Activated CD4-positive, alpha-beta T cell treated with anti-CD3 and anti-CD28 coated beads, Interleukin-2, amount 50 U/mL, for 24 hours (primary cell): ENCODE measurements around the gene YPEL5.
"Not testable (repeated sequence)": the region's sequence is repeated elsewhere in the genome, so short reads cannot be mapped to it uniquely, and the experiment has no call there.

Experiments used
- DNase-seq, 2 donors: peaks; one replicate each; pipeline ENCODE4 v3.0.0-alpha.2; 2020; ENCODE audit warnings: low read depth in 1 of 2, low spot score in 1 of 2

The YPEL5 gene

DNA sequence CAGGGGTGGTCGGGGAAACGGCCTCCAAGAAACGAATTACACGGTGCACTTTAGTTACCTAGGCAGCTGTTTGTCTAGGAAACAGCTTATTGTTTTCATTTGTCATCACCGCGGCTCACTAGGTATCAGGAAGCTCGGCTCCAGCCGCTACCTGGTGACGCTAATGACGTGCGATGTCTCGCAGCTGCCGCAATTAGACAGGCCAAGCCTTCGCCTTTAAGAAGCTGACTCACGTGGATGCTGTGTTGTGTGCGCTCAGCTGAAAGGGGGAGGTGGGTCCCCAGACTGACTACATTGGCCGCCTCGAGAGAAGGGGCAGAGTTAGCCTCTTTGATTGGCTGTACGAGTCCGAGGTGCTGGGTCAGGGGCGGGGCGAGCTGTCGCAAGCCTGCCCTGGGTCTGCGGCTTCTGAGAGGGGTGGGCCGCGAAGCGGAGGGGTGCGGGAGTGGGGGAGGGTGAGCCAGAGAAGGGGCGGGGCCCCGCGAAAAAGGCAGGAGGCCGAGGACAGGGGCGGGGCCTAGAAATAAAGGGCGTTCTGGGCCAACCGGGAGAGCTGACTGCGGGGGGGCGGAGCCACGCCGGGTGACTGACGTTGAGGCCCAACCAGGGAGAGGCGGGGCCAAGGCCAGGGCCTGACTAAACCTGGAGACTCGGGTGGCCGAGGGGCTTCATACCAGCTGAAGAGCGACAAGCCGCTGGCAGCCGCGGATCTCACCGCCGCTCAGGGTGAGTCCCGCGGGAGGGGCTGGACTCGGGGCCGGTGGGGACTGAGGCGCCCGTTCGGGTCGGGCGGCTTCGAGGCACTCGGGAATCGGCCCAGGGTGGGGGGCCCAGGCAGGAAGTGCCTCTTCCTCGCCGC lies at the start of gene YPEL5:
TSS of gene YPEL5 (plus strand) at position 671 of the 859 bp plus-strand sequence. CDS start 9,645 bp downstream, outside the sequence.
- peak; percentile 97 to 98 for DNase-seq

DNA sequence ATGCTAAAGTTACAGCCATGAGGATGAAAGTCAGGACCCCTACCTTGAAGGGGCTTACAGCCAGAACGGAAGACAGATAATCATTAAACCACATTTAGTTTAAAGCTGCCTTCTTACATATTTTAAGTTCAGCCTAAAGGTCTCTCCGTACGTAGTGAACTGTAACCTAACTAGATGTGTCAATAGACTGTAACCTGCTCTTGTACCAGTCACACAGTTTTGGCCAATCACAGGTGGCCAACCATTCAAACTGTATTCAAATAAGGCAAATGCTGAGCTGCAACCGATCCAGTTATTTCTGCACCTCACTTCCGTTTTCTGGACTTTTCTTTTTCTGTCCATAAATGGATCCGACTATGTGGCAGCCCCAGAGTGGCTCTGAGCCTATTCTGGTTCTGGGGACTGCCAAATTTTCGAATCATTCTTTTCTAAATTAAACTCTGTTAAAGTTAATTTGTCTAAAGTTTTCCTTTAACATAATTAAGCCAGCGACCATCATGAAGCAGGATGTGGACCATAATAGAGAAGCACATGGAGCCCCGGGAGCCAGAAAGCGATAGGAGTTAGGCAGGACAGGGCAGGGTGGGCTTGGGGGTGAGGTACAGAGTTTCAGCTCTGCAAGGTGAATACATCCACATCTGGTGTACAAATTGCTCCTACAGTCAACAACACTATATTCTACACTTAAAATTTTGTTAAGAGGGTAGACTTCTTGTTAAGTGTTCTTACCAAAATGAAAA lies 48.4 kb upstream of the YPEL5 start:
- no peak for DNase-seq

DNA sequence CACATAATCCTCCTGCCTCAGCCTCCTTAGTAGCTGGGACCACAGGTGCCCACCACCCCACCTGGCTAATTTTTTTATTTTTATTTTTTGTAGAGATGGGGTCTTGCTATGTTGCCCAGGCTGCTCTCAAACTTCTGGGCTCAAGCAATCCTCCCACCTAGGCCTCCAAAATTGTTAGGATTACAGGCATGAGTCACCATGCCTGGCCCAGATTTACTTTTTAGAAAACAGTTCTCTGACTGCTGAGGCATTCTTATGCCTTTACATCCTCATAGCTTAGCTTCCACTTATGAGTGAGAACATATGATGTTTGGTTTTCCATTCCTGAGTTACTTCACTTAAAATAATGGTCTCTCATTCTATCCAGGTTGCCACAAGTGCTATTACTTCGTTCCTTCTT lies 47.4 kb upstream of the YPEL5 start:
- DNase-seq, result not testable (repeated sequence)

DNA sequence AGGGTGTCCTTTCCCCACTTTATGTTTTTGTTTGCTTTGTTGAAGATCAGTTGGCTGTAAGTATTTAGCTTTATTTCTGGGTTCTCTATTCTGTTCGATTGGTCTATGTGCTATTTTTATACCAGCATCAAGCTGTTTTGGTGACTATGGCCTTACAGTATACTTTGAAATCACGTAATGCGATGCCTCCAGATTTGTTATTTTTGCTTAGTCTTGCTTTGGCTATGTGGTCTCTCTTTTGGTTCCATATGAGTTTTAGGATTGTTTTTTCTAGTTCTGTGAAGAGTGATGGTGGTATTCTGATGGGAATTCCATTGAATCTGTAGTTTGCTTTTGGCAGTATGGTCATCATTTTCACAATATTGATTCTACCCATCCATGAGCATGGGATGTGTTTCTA lies 46.1 kb upstream of the YPEL5 start:
- not testable (repeated sequence) for DNase-seq

- no peak for DNase-seq
These were observed 42.5 kb upstream of the YPEL5 start for GRCh38 chr2:30104307-30104706.

DNA sequence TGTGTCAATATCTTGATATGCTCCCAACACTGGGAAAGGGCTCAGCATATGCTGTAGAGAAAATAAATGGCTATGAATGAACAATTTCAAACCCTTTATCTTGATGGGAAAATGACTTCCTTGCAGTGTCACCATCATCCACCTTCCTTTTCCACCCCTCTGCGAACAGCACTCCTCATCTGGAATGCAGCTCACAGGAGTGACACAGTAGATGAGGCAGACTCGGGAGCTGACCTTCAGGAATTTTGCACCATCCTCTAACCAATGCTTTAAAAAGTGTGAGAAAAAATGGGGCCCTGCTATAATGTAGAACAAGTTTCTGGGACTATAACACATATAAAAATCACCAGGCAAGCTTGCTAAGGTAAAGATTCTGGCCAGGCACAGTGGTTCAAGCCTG lies 41.3 kb upstream of the YPEL5 start:
- DNase-seq, result no peak

- no peak for DNase-seq
These were observed 40.3 kb upstream of the YPEL5 start for GRCh38 chr2:30106543-30106942.

DNA sequence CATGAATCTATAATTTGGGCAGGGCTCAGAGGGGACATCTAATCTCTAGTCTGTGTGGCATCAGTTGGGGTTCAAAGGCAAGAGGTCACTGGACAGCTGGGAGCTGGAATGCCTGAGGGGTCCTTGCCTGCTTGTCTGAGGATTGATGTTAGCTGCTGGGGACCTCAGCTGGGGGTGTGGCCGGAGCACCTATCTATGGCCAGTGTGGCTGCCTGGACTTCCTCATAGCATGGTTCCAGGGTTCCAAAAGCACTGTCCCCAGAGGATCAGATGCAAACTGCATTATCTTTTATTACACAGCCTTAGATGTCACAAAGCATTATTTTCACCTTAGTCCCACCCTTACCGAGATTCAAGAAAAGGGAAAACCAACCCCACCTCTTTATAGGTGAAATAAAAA lies 38.6 kb upstream of the YPEL5 start:
- DNase-seq, result no peak

- DNase-seq, result no peak
These were observed 38.0 kb upstream of the YPEL5 start for GRCh38 chr2:30108851-30109250.

- no peak for DNase-seq
These were observed 37.0 kb upstream of the YPEL5 start for GRCh38 chr2:30109856-30110255.

GRCh38 chr2:30110773-30111172 lies 36.0 kb upstream of the YPEL5 start:
- no peak for DNase-seq

DNA sequence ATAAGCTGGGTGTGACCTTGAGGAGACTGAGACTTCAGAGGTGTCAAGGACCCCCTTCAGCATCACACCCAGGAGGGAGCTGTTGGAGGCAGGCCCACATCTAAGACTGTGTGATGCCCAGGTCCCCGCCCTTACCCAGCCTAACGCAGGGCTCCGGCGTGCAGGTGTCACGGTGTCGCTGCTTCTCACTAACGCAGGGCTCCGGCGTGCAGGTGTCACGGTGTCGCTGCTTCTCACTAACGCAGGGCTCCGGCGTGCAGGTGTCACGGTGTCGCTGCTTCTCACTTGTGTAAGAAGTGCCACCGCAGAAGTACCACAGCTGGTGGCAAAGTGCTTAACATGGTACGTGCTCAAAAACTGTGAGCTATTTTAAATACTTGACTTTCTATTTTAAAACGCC lies 35.6 kb upstream of the YPEL5 start:
- DNase-seq, result not testable (repeated sequence)

GRCh38 chr2:30112561-30112960 lies 34.2 kb upstream of the YPEL5 start:
- DNase-seq, result no peak

GRCh38 chr2:30113617-30114293 lies 33.1 kb upstream of the YPEL5 start:
- DNase-seq, result no peak

DNA sequence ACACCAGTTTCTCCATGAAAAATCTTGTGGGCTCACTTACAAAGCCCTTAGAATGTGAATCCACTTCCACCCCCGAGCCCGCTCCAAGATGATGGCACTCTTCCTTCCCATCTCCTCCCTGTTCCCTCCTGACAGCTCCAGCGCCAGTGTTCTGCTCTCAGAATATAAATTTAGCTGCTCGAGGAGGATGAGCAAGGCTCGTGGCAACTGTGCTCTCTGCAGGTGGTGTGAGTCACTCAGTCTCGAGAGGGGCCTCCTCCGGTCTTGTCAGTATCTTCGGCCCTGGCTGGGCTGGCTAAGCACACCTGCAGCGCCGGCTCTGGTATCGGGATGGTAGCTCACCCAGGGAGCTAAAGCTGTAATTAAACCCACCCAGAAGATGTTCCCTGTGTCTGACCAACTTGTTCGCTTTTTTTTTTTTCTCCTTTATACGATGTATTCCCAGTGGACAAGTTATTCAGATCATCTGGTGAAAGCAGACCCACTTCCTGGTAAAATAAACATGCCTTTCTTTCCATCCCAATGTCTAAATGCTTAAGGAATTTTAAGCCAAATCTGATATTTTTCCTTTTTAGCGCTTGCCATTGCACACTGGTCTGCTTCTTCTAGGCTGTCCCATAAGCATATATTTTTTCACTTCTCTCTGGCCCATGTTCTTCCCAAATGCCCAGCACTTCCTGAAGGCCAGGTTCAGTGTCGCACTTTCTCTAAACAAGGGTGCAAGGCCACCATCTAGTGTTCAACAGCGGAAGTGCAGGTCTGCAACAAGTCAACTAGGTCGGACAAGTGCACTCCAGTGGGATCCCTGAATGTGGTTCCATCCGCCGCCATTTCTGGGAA lies 31.4 kb upstream of the YPEL5 start:
- peak; percentile 15 to 27 for DNase-seq

DNA sequence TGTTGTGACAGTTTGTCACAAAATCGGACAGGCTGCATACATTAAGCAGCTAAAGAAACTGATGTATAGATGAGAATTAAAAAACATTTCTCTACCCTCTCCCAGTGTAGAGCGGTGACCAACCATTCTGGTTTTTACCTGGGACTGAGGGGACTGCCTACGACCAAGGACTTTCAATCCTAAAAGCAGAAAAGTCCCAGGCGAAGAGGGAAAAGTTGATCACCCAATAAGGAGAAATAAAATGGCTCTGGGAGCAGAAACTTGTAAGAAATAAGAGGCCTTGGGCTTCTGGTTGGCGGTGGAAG lies 30.9 kb upstream of the YPEL5 start:
- DNase-seq, result no peak

- DNase-seq, result no peak
These were observed 24.4 kb upstream of the YPEL5 start for GRCh38 chr2:30122362-30122761.

DNA sequence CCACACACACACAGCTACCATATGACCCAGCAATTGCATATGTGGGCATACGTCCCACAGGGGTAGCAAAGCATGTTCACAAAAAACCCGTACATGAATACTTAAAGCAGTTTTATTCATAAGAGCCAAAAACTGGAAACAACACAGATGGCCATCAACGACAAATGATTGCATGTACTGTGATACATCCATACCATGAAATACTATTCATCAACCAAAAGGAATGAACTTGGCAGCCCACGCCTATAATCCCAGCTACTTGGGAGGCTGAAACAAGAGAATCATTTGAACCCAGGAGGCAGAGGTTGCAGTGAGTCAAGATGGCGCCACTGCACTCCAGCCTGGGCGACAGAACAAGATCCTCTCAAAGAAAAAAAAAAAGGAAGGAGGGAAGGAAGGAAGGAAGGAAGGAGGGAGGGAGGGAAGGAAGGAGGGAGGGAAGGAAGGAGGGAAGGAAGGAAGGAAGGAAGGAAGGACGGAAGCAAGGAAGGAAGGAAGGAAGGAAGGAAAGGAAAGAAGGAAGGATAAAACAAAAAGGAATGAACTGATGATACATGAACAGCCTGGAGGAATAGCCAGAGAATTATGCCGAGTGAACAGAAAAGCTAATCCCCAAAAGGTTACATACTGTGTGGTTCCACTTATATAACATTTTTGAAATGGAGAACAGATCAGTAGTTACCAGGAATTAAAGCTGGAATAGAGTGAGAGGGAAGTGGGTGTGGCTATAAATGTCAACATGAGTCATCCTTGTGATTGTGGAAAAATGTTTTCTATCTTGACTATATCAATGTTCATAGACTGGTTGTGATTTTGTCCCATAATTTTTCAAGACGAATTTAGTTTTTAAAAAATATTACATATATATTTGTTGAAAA lies 19.6 kb upstream of the YPEL5 start:
- DNase-seq, result no peak

GRCh38 chr2:30134582-30134981 lies 12.2 kb upstream of the YPEL5 start:
- DNase-seq, result no peak

- no peak for DNase-seq
These were observed 11.3 kb upstream of the YPEL5 start for GRCh38 chr2:30135541-30135940.
